Adrenal gland (tissue), 12 donors: ENCODE measurements around the gene LIM2. TPM values are rescaled to one million over a fixed set of nuclear protein-coding genes. Genes with fewer than 3 reads are reported as not detected.
"Not testable (repeated sequence)": the region's sequence is repeated elsewhere in the genome, so short reads cannot be mapped to it uniquely, and the experiment has no call there.

Experiments
- DNase-seq, 7 donors: peaks; one replicate each; pipeline ENCODE4 v3.0.0-alpha.2; 2019 to 2020
- H3K27ac ChIP-seq, 5 donors: fragments of 200-600 bp; sonication (generic) in 4 of 5; 1 replicate in 3 of 5; 2 replicates in 2 of 5; pipeline versions ENCODE4 v1.5.1 to v1.8.0; 2016 to 2020; ENCODE audit warnings: mild to moderate bottlenecking in 1 of 5
- H3K27me3 ChIP-seq: fragments of 200-600 bp; 2 replicates; pipeline ENCODE4 v1.8.0; 2021
- H3K36me3 ChIP-seq, 2 donors: fragments of 200-600 bp; replicated peaks in 1 of 2; 1 replicate in 1 of 2; 2 replicates in 1 of 2; pipeline versions ENCODE4 v1.5.1 to v1.8.0; 2018 to 2022
- H3K4me1 ChIP-seq, 2 donors: fragments of 200-600 bp; replicated peaks in 1 of 2; 1 replicate in 1 of 2; 2 replicates in 1 of 2; pipeline versions ENCODE4 v1.5.1 to v1.8.0; 2018 to 2021
- H3K4me3 ChIP-seq, 4 donors: fragments of 200-600 bp; sonication (generic) in 3 of 4; one replicate each; pipeline ENCODE4 v1.5.1; 2016 to 2018
- H3K9me3 ChIP-seq, 3 donors: fragments of 200-600 bp; sonication (generic) in 1 of 3; replicated peaks in 1 of 3; 1 replicate in 2 of 3; 2 replicates in 1 of 3; pipeline versions ENCODE4 v1.5.1 to v1.8.0; 2016 to 2021
- POLR2A ChIP-seq, 2 donors: fragments of 450-650 bp; IDR thresholded peaks; one replicate each; pipeline ENCODE4 v1.6.1; 2017; ENCODE audit warnings: antibody characterized with exemption in 2 of 2, mild to moderate bottlenecking in 2 of 2, moderate library complexity in 1 of 2
- WGBS, 4 donors: extraction: QIAGEN DNeasy Blood & Tissue Kit in 2 of 4; methylation state at CpG; one replicate each; pipeline versions ENCODE4 v1.1.5 to v1.1.7; 2013 to 2017; 5-methylcytosine and 5-hydroxymethylcytosine counted together
- intact Hi-C, 2 donors: fragments of 100-400 bp; cut with DNase I; formaldehyde crosslinking; loops; one replicate each; pipeline versions ENCODE4 v1.14.1 to v1.15.0; 2022 to 2023
- polyA plus RNA-seq, 3 donors: library from polyadenylated mRNA; stranded (reverse); fragments of 200-250 nt in 2 of 3; fragments of 350-450 nt in 1 of 3; fragmentation: Illumina TruSeq in 1 of 3; extraction: RNeasy Lipid Tissue Mini Kit (QIAGEN cat#74804) in 1 of 3; gene quantifications; one replicate each; pipeline ENCODE4 v1.2.3, GENCODE V29; 2013 to 2014
- total RNA-seq, 9 donors: library from RNA; depleted of rRNA in 4 of 9; stranded (reverse); fragments of >200 nt in 4 of 9; fragments of 120-200 nt in 1 of 9; fragmentation: NEBNext Ultra II Directional in 1 of 9; extraction: Animal tissue kit (Norgen Biotek cat#: 25700) in 1 of 9; gene quantifications; one replicate each; pipeline versions ENCODE4 v1.1.0 to v1.2.4, GENCODE V29; 2013 to 2023
- TF ChIP-seq, protein P1 (sequence below), 6 experiments: fragments of 450-650 bp in 4 of 6; fragments of 200-600 bp in 2 of 6; sonication (generic) in 1 of 6; IDR thresholded peaks; 1 replicate in 5 of 6; 2 replicates in 1 of 6; pipeline versions ENCODE4 v1.5.1 to v1.8.0; 2016 to 2021; ENCODE audit warnings: antibody characterized with exemption in 6 of 6, mild to moderate bottlenecking in 2 of 6, moderate library complexity in 1 of 6
- donor health status: healthy with polysubstance abuse.
- donor health status: Bipolar disorder and iron deficiency.
- donor health status: DM: yes; HTN: yes; CAD: no.
- donor health status: DM: no; HTN: no; CAD: no.
- donor health status: DM: no; HTN: no; CAD: no.
- donor health status: DM: yes; HTN: yes; CAD: no.

Gene LIM2
- total and polyA plus RNA-seq, 12 donors: not detected

DNA sequence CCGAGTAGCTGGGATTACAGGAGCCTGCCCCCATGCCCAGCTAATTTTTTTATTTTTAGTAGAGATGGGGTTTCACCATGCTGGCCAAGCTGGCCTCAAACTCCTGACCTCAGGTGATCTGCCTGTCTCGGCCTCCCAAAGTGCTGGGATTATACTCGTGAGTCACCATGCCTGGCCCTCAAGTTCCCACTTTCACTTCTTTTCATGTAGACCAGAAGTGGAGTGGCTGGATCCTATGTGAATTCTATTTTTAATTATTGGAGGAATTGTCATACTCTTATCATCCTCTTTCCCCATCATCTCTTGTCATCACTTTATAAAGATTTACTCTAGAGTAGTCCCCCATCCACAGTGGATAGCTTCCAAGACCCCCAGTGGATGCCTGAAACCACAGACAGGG lies 42.4 kb upstream of the LIM2 start:
- intact Hi-C loops: no loop called here
- H3K27me3 ChIP-seq: no peaks in the 10 kb centered on the region
- H3K9me3 ChIP-seq: no peaks in the 10 kb centered on the region
- no peaks in the 10 kb centered on the region for H3K36me3 ChIP-seq
- no peak for DNase-seq
- WGBS, 4 donors: 33 to 53% (median 33%) methylated on average over 3 of the region's 3 CpGs
- H3K4me1 ChIP-seq: no peaks in the 10 kb centered on the region
- TF ChIP-seq POLR2A (IDR thresholded peaks at IDR 0.05): no peak
- TF ChIP-seq, protein P1, sequence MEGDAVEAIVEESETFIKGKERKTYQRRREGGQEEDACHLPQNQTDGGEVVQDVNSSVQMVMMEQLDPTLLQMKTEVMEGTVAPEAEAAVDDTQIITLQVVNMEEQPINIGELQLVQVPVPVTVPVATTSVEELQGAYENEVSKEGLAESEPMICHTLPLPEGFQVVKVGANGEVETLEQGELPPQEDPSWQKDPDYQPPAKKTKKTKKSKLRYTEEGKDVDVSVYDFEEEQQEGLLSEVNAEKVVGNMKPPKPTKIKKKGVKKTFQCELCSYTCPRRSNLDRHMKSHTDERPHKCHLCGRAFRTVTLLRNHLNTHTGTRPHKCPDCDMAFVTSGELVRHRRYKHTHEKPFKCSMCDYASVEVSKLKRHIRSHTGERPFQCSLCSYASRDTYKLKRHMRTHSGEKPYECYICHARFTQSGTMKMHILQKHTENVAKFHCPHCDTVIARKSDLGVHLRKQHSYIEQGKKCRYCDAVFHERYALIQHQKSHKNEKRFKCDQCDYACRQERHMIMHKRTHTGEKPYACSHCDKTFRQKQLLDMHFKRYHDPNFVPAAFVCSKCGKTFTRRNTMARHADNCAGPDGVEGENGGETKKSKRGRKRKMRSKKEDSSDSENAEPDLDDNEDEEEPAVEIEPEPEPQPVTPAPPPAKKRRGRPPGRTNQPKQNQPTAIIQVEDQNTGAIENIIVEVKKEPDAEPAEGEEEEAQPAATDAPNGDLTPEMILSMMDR (IDR thresholded peaks at IDR 0.05): no peak
- no peak overlapping the region for H3K27ac ChIP-seq
- no peak overlapping the region for H3K4me3 ChIP-seq

GRCh38 chr19:51427201-51427600 lies 39.4 kb upstream of the LIM2 start:
- H3K27ac ChIP-seq: peak overlapping the region in 1 of 5 donors; percentile 49
- no peaks in the 10 kb centered on the region for H3K9me3 ChIP-seq
- TF ChIP-seq POLR2A (IDR thresholded peaks at IDR 0.05): no peak
- TF ChIP-seq, protein P1 (IDR thresholded peaks at IDR 0.05): no peak
- no peaks in the 10 kb centered on the region for H3K4me1 ChIP-seq
- WGBS, 4 donors: 33 to 55% (median 53%) methylated on average over 2 to 3 of the region's 3 CpGs
- H3K27me3 ChIP-seq: no peaks in the 10 kb centered on the region
- intact Hi-C loops: no loop called here
- no peaks in the 10 kb centered on the region for H3K36me3 ChIP-seq
- peak in 5 of 7 donors; percentile 29 to 62 (median 50) for DNase-seq
- H3K4me3 ChIP-seq: no peak overlapping the region

GRCh38 chr19:51422053-51422448 lies 34.3 kb upstream of the LIM2 start:
- H3K4me1 ChIP-seq: no peaks in the 10 kb centered on the region
- no peak overlapping the region for H3K4me3 ChIP-seq
- H3K9me3 ChIP-seq: no peaks in the 10 kb centered on the region
- H3K36me3 ChIP-seq: no peaks in the 10 kb centered on the region
- no peak overlapping the region for H3K27ac ChIP-seq
- intact Hi-C loops: no loop called here
- TF ChIP-seq, protein P1 (IDR thresholded peaks at IDR 0.05): peak; percentile 91 to 99 (median 96)
- no peak for TF ChIP-seq POLR2A (IDR thresholded peaks at IDR 0.05)
- H3K27me3 ChIP-seq: no peaks in the 10 kb centered on the region
- 6 to 12% (median 10%) methylated on average over 9 to 19 of the region's 19 CpGs for WGBS, 4 donors
- DNase-seq: peak; percentile 81 to 93 (median 89)

- Histone ChIP-seq H3K9me3 (no peaks in the 10 kb centered on the region), H3K36me3 (no peaks in the 10 kb centered on the region), H3K27ac (no peak overlapping the region), H3K4me3 (no peak overlapping the region), H3K4me1 (no peaks in the 10 kb centered on the region), H3K27me3 (no peaks in the 10 kb centered on the region)
- TF ChIP-seq POLR2A (IDR thresholded peaks at IDR 0.05): no peak
- TF ChIP-seq, protein P1 (IDR thresholded peaks at IDR 0.05): no peak
- intact Hi-C loops: no loop called here
- 7 to 13% (median 9%) methylated on average over 6 to 39 of the region's 39 CpGs for WGBS, 4 donors
- no peak for DNase-seq
These were observed 33.7 kb upstream of the LIM2 start for GRCh38 chr19:51421229-51422052.

DNA sequence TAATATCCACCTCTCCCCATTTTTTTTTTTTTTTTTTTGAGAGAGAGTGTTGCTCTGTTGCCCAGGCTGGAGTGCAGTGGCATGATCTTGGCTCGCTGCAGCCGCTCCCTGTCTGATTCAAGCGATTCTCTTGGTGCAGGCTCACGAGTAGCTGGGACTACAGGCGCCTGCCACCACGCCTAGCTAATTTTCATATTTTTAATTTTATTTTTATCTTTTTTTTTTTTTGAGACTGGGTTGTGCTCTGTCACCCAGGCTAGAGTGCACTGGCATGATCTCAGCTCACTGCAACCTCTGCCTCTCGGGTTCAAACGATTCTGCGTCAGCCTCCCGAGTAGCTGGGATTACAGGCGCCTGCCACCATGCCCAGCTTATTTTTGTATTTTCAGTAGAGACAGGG lies 32.7 kb upstream of the LIM2 start:
- intact Hi-C loops, H3K4me3 ChIP-seq, H3K4me1 ChIP-seq, H3K36me3 ChIP-seq, H3K9me3 ChIP-seq, DNase-seq, H3K27ac ChIP-seq, H3K27me3 ChIP-seq: not testable (repeated sequence)
- WGBS, 4 donors: 83 to 89% (median 86%) methylated on average over 11 of the region's 11 CpGs
